ENCODE data around the gene ZBTB38. TPM values are rescaled to one million over a fixed set of nuclear protein-coding genes. Genes with fewer than 3 reads are reported as not detected.
A peak's percentile ranks its signal among the peaks of the same experiment; 100 is the strongest.

The ZBTB38 gene
- total RNA-seq, 6 experiments from 2014 or later = 29.4 to 75.2 (median 36.6) TPM

- H3K27ac ChIP-seq = no peak overlapping the region
- intact Hi-C loops (cut with DNase I) = no loop called here
- H3K36me3 ChIP-seq = no peaks in the 10 kb centered on the region
- DNase-seq (no peak), ATAC-seq (no peak)
- no peaks in the 10 kb centered on the region for H3K9me3 ChIP-seq
- TF ChIP-seq, protein P1, sequence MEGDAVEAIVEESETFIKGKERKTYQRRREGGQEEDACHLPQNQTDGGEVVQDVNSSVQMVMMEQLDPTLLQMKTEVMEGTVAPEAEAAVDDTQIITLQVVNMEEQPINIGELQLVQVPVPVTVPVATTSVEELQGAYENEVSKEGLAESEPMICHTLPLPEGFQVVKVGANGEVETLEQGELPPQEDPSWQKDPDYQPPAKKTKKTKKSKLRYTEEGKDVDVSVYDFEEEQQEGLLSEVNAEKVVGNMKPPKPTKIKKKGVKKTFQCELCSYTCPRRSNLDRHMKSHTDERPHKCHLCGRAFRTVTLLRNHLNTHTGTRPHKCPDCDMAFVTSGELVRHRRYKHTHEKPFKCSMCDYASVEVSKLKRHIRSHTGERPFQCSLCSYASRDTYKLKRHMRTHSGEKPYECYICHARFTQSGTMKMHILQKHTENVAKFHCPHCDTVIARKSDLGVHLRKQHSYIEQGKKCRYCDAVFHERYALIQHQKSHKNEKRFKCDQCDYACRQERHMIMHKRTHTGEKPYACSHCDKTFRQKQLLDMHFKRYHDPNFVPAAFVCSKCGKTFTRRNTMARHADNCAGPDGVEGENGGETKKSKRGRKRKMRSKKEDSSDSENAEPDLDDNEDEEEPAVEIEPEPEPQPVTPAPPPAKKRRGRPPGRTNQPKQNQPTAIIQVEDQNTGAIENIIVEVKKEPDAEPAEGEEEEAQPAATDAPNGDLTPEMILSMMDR (IDR thresholded peaks at IDR 0.05) = no peak
- TF ChIP-seq POLR2A (IDR thresholded peaks at IDR 0.05) = no peak
- 100% methylated on average over 2 of the region's 2 CpGs for WGBS (ENCODE audit: insufficient coverage, low coverage, low lambda C conversion rate, missing lambda C conversion rate)
- no peak overlapping the region for H3K4me3 ChIP-seq
- H3K27me3 ChIP-seq = no peaks in the 10 kb centered on the region
- H3K4me1 ChIP-seq = peaks cover 0 to 26% (median 3%) of the 10 kb centered on the region in 4 donors
Observed at GRCh38 chr3:141345528-141345927, 22.8 kb upstream of the ZBTB38 start.

GRCh38 chr3:141346007-141346406 lies 22.3 kb upstream of the ZBTB38 start:
- H3K27me3 ChIP-seq = no peaks in the 10 kb centered on the region
- no peak overlapping the region for H3K4me3 ChIP-seq
- intact Hi-C loops (cut with DNase I) = no loop called here
- ATAC-seq = peak in 1 of 4 donors; percentile 19
- DNase-seq = no peak
- no peak for TF ChIP-seq POLR2A (IDR thresholded peaks at IDR 0.05)
- TF ChIP-seq, protein P1 (IDR thresholded peaks at IDR 0.05) = no peak
- H3K36me3 ChIP-seq = no peaks in the 10 kb centered on the region
- no peaks in the 10 kb centered on the region for H3K9me3 ChIP-seq
- H3K4me1 ChIP-seq = peaks cover 0 to 26% (median 3%) of the 10 kb centered on the region in 4 donors
- 76% methylated on average over 4 of the region's 4 CpGs for WGBS (ENCODE audit: insufficient coverage, low coverage, low lambda C conversion rate, missing lambda C conversion rate)
- no peak overlapping the region for H3K27ac ChIP-seq

DNA sequence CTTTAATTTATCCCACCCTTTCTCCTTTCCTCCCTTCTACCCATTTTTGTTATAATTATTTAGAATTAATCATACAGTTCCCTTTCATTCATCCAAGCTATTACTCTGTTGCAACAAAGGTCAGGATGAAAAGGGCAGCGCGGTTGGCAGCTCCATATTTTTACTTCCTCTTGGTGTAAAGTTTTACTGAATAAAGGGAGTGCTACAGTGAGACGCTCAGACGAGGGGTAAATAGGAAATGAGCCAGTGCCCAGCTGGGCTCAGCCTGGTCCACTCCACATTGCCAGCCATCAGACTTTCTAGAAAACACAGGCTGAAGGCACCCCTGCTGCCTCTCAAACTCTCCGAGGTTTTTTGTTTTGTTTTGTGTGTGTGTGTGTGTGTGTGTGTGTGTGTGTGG lies 21.9 kb upstream of the ZBTB38 start:
- no peak overlapping the region for H3K4me3 ChIP-seq
- H3K4me1 ChIP-seq = peaks cover 0 to 26% (median 3%) of the 10 kb centered on the region in 4 donors
- TF ChIP-seq POLR2A (IDR thresholded peaks at IDR 0.05) = no peak
- TF ChIP-seq, protein P1 (IDR thresholded peaks at IDR 0.05) = no peak
- WGBS (ENCODE audit: insufficient coverage, low coverage, low lambda C conversion rate, missing lambda C conversion rate) = 22% methylated on average over 5 of the region's 5 CpGs
- ATAC-seq = peak; percentile 39 to 66 (median 54)
- intact Hi-C loops (cut with DNase I) = no loop called here
- H3K9me3 ChIP-seq = no peaks in the 10 kb centered on the region
- no peak overlapping the region for H3K27ac ChIP-seq
- H3K36me3 ChIP-seq = no peaks in the 10 kb centered on the region
- no peak for DNase-seq
- H3K27me3 ChIP-seq = no peaks in the 10 kb centered on the region

- Histone ChIP-seq H3K4me3 (no peak overlapping the region), H3K9me3 (no peaks in the 10 kb centered on the region), H3K27me3 (no peaks in the 10 kb centered on the region), H3K36me3 (no peaks in the 10 kb centered on the region), H3K4me1 (peaks cover 0 to 26% (median 3%) of the 10 kb centered on the region in 4 donors), H3K27ac (no peak overlapping the region)
- DNase-seq = no peak
- no peak for TF ChIP-seq POLR2A (IDR thresholded peaks at IDR 0.05)
- TF ChIP-seq, protein P1 (IDR thresholded peaks at IDR 0.05) = no peak
- ATAC-seq = no peak
- intact Hi-C loops (cut with DNase I) = no loop called here
- WGBS (ENCODE audit: insufficient coverage, low coverage, low lambda C conversion rate, missing lambda C conversion rate) = 61% methylated on average over 5 of the region's 5 CpGs
Observed at GRCh38 chr3:141346839-141347238, 21.5 kb upstream of the ZBTB38 start.

GRCh38 chr3:141348837-141349236 lies 19.5 kb upstream of the ZBTB38 start:
- Histone ChIP-seq H3K27ac (no peak overlapping the region), H3K36me3 (no peaks in the 10 kb centered on the region), H3K27me3 (no peaks in the 10 kb centered on the region), H3K4me1 (peaks cover 0 to 15% (median 3%) of the 10 kb centered on the region in 4 donors), H3K4me3 (no peak overlapping the region), H3K9me3 (no peaks in the 10 kb centered on the region)
- DNase-seq = no peak
- no peak for ATAC-seq
- no peak for TF ChIP-seq POLR2A (IDR thresholded peaks at IDR 0.05)
- TF ChIP-seq, protein P1 (IDR thresholded peaks at IDR 0.05) = no peak
- WGBS (ENCODE audit: insufficient coverage, low coverage, low lambda C conversion rate, missing lambda C conversion rate) = 93% methylated on average over 1 of the region's 1 CpG
- intact Hi-C loops (cut with DNase I) = no loop called here
